ENCODE data around the gene PRKAG2.

PRKAG2 gene

GRCh38 chr7:151663382-151664100 is 213.4 kb downstream of the PRKAG2 start:
- no peak for DNase-seq

GRCh38 chr7:151662251-151662826 is 214.6 kb downstream of the PRKAG2 start:
- DNase-seq: no peak

- no peak for DNase-seq
Measured at GRCh38 chr7:151661587-151661986, 215.3 kb downstream of the PRKAG2 start.

GRCh38 chr7:151660141-151660540 is 216.8 kb downstream of the PRKAG2 start:
- DNase-seq: no peak

- no peak for DNase-seq
Measured at GRCh38 chr7:151659219-151659618, 217.7 kb downstream of the PRKAG2 start.

- no peak for DNase-seq
Measured at GRCh38 chr7:151658778-151659177, 218.1 kb downstream of the PRKAG2 start.

- DNase-seq: no peak
Measured at GRCh38 chr7:151657173-151657572, 219.7 kb downstream of the PRKAG2 start.

GRCh38 chr7:151655555-151655954 is 221.4 kb downstream of the PRKAG2 start:
- DNase-seq: no peak

- DNase-seq: no peak
Measured at GRCh38 chr7:151652111-151652510, 224.8 kb downstream of the PRKAG2 start.

- DNase-seq: no peak
Measured at GRCh38 chr7:151650161-151650560, 226.8 kb downstream of the PRKAG2 start.

- no peak for DNase-seq
Measured at GRCh38 chr7:151648429-151648828, 228.5 kb downstream of the PRKAG2 start.

GRCh38 chr7:151647874-151648273 is 229.0 kb downstream of the PRKAG2 start:
- DNase-seq: no peak

- no peak for DNase-seq
Measured at GRCh38 chr7:151647006-151647405, 229.9 kb downstream of the PRKAG2 start.

- no peak for DNase-seq
Measured at GRCh38 chr7:151645311-151645710, 231.6 kb downstream of the PRKAG2 start.

GRCh38 chr7:151644554-151644953 is 232.4 kb downstream of the PRKAG2 start:
- no peak for DNase-seq

GRCh38 chr7:151642746-151643145 is 234.2 kb downstream of the PRKAG2 start:
- DNase-seq: no peak

- no peak for DNase-seq
Measured at GRCh38 chr7:151641587-151641986, 235.3 kb downstream of the PRKAG2 start.

GRCh38 chr7:151637781-151638261 is 239.1 kb downstream of the PRKAG2 start:
- no peak for DNase-seq

GRCh38 chr7:151634643-151635042 is 242.3 kb downstream of the PRKAG2 start:
- no peak for DNase-seq

GRCh38 chr7:151633516-151633812 is 243.5 kb downstream of the PRKAG2 start:
- DNase-seq: no peak

- no peak for DNase-seq
Measured at GRCh38 chr7:151632750-151633515, 244.0 kb downstream of the PRKAG2 start.

GRCh38 chr7:151631953-151632749 is 244.8 kb downstream of the PRKAG2 start:
- DNase-seq: peak; percentile 47 to 59

GRCh38 chr7:151631570-151631952 is 245.4 kb downstream of the PRKAG2 start:
- no peak for DNase-seq
